ENCODE data around the gene MR1. TPM values are rescaled to one million over a fixed set of nuclear protein-coding genes. Genes with fewer than 3 reads are reported as not detected.

MR1 gene
- total and polyA plus RNA-seq, 9 of the 15 experiments (the other 6 are each of a cell fraction or from before 2014, with no cell fraction given): 9.7 to 21.7 (median 15.6) TPM

- no peaks in the 10 kb centered on the region for H3K27me3 ChIP-seq (ENCODE audit: control insufficient read depth in 2 of 2, insufficient read depth in 2 of 2, low read length in 2 of 2)
- ChIA-PET POLR2A (interaction anchor here (0.6 to 12.3 kb wide), 12 partner anchors 8 to 1273 kb away, joined by 3 to 257 read pairs (median 3); partner anchors contain the start of gene IER5), CTCF (ENCODE audit: low intra/inter-chr PET ratio) (interaction anchor here (0.6 to 0.7 kb wide), 2 partner anchors 10 to 212 kb away, joined by 3 read pairs; no protein-coding TSS in a partner anchor)
- in situ Hi-C loops (cut with MboI) (no loop called here), intact Hi-C loops (cut with micrococcal nuclease) (loop anchor here (1.0 to 2.0 kb wide), 2 partner anchors 17 to 23 kb away; partner anchors contain the start of gene IER5)
- H3K9me3 ChIP-seq (replicated peaks; ENCODE audit: control insufficient read depth, insufficient read depth, low read depth, low read length): no peaks in the 10 kb centered on the region
- peak overlapping the region; percentile 86 for H3K27ac ChIP-seq (ENCODE audit: extremely low read depth, low read depth, low read length)
- H3K79me2 ChIP-seq (ENCODE audit: control insufficient read depth, insufficient read depth, low read length): peaks cover 4% of the 10 kb centered on the region; the same call in 1 of the 3 replicates
- H2AFZ ChIP-seq (ENCODE audit: low read depth, low read length): peak overlapping the region; percentile 91
- H3K9me1 ChIP-seq (ENCODE audit: control insufficient read depth, insufficient read depth, low read length): no peaks in the 10 kb centered on the region
- H3K4me1 ChIP-seq (replicated peaks in 1 of 2; ENCODE audit: control insufficient read depth in 2 of 2, insufficient read depth in 2 of 2, low read length in 2 of 2): peaks cover 25 to 65% of the 10 kb centered on the region in 2 experiments
- DNase-seq (ENCODE audit: extremely low read depth in 1 of 4, low spot score in 3 of 4) (peak; percentile 97 to 99 (median 99)), FAIRE-seq (no peak), ATAC-seq (peak; percentile 95)
- WGBS (ENCODE audit: insufficient coverage, low coverage, missing lambda C conversion rate): 1% methylated on average over 57 of the region's 104 CpGs
- H3K36me3 ChIP-seq (ENCODE audit: control insufficient read depth, insufficient read depth, low read length): no peaks in the 10 kb centered on the region
- H3K4me2 ChIP-seq (ENCODE audit: insufficient read depth, low read length): peak overlapping the region; percentile 89
- H3K4me3 ChIP-seq: peak overlapping the region; percentile 63
- no peaks in the 10 kb centered on the region for H4K20me1 ChIP-seq (replicated peaks; ENCODE audit: control insufficient read depth, insufficient read depth, low read length)
- BruUV-seq (replicated peaks): no TSS peak
- peak overlapping the region; percentile 79 to 90 for H3K9ac ChIP-seq (ENCODE audit: insufficient read depth in 1 of 2, low read depth in 2 of 2, low read length in 2 of 2)
- TF ChIP-seq TCF3 (CRISPR knock-in tag; IDR thresholded peaks at IDR 0.05): peak; percentile 3; the same call in 1 of the 2 replicates
- TF ChIP-seq PHF8 (IDR thresholded peaks at IDR 0.05; ENCODE audit: borderline replicate concordance, low read length): peak; percentile 86; the same call in 1 of the 2 replicates
- peak; percentile 89; the same call in 1 of the 2 replicates for TF ChIP-seq KDM2B (CRISPR knock-in tag; IDR thresholded peaks at IDR 0.05)
- peak; percentile 95 for TF ChIP-seq ZFX (CRISPR knock-in tag; IDR thresholded peaks at IDR 0.05)
- peak; percentile 86 for TF ChIP-seq ZBTB17 (CRISPR knock-in tag; IDR thresholded peaks at IDR 0.05)
- TF ChIP-seq SRF (CRISPR knock-in tag; IDR thresholded peaks at IDR 0.05): no peak
- TF ChIP-seq CLOCK (CRISPR knock-in tag; IDR thresholded peaks at IDR 0.05; ENCODE audit: borderline replicate concordance): 0 out of 2 replicates have a peak, but pooled peaks have one; percentile 25
- TF ChIP-seq GABPB1 (CRISPR knock-in tag; IDR thresholded peaks at IDR 0.05): peak; percentile 69; the same call in 1 of the 2 replicates
- no peak for TF ChIP-seq CHD1 (IDR thresholded peaks at IDR 0.05; ENCODE audit: low read length)
- no peak; the same call in 1 of the 2 replicates for TF ChIP-seq E2F1 (CRISPR knock-in tag; IDR thresholded peaks at IDR 0.05)
- TF ChIP-seq L3MBTL2 (IDR thresholded peaks at IDR 0.05): peak; percentile 93
- TF ChIP-seq RAD21 (CRISPR knock-in tag; conservative IDR thresholded peaks at IDR 0.05 in 1 of 2, IDR thresholded peaks at IDR 0.05 in 1 of 2): peak in 1 of 2 experiments; percentile 33; a peak in 2 of 4 replicates
Measured at GRCh38 chr1:181105134-181106021, 71.6 kb downstream of the MR1 start.
